Breast epithelium (tissue), 4 donors: Measurements from ENCODE around the gene C11orf98. TPM values are rescaled to one million over a fixed set of nuclear protein-coding genes. Genes with fewer than 3 reads are reported as not detected.

ENCODE experiments used
- DNase-seq, 2 donors: peaks; one replicate each; pipeline ENCODE4 v3.0.0-alpha.2; 2019; ENCODE audit warnings: low spot score in 2 of 2
- H3K27ac ChIP-seq, 2 donors: fragments of 200-600 bp; sonication (generic) in 1 of 2; one replicate each; pipeline ENCODE4 v1.5.1; 2016 to 2019; ENCODE audit warnings: mild to moderate bottlenecking in 1 of 2
- H3K27me3 ChIP-seq, 2 donors: fragments of 200-600 bp; sonication (generic) in 1 of 2; one replicate each; pipeline versions ENCODE4 v1.5.1 to v1.6.0; 2017 to 2019; ENCODE audit warnings: control low read depth in 1 of 2, mild to moderate bottlenecking in 1 of 2
- H3K36me3 ChIP-seq: fragments of 200-600 bp; one replicate; pipeline ENCODE4 v1.5.1; 2019
- H3K4me1 ChIP-seq, 2 donors: fragments of 200-600 bp; sonication (generic); one replicate each; pipeline ENCODE4 v1.5.1; 2016 to 2019; ENCODE audit warnings: control low read depth in 1 of 2
- H3K4me3 ChIP-seq, 3 donors: fragments of 200-600 bp; sonication (generic); 1 replicate in 2 of 3; 2 replicates in 1 of 3; pipeline ENCODE4 v1.5.1; 2016 to 2019; ENCODE audit warnings: mild to moderate bottlenecking in 3 of 3, moderate library complexity in 2 of 3
- H3K9me3 ChIP-seq, 2 donors: fragments of 200-600 bp; sonication (generic) in 1 of 2; one replicate each; pipeline ENCODE4 v1.5.1; 2016 to 2019; ENCODE audit warnings: control low read depth in 1 of 2
- POLR2A ChIP-seq: fragments of 450-650 bp; IDR thresholded peaks from one replicate; pipeline ENCODE4 v1.6.1; 2016; ENCODE audit warnings: antibody characterized with exemption, mild to moderate bottlenecking, moderate library complexity
- POLR2AphosphoS5 ChIP-seq, 3 donors: sonication (generic); formaldehyde crosslinking; IDR thresholded peaks; one replicate each; pipeline ENCODE4 v1.6.1; 2017; ENCODE audit warnings: antibody characterized with exemption in 3 of 3
- intact Hi-C: fragments of 100-400 bp; cut with DNase I; formaldehyde crosslinking; loops from one replicate; pipeline ENCODE4 v1.15.1; 2023; ENCODE audit warnings: low total_unique reads
- total RNA-seq, 3 donors: library from RNA; depleted of rRNA; stranded (reverse); fragments of >200 nt; gene quantifications; one replicate each; pipeline ENCODE4 v1.1.0, GENCODE V29; 2016
- TF ChIP-seq, protein P1 (sequence below), 3 donors: fragments of 450-650 bp; IDR thresholded peaks; one replicate each; pipeline ENCODE4 v1.5.1; 2016 to 2017; ENCODE audit warnings: antibody characterized with exemption in 3 of 3, mild to moderate bottlenecking in 3 of 3, moderate library complexity in 3 of 3

The C11orf98 gene
- total RNA-seq, 3 donors from 2014 or later: 22.9 to 42.9 (median 25.2) TPM

DNA sequence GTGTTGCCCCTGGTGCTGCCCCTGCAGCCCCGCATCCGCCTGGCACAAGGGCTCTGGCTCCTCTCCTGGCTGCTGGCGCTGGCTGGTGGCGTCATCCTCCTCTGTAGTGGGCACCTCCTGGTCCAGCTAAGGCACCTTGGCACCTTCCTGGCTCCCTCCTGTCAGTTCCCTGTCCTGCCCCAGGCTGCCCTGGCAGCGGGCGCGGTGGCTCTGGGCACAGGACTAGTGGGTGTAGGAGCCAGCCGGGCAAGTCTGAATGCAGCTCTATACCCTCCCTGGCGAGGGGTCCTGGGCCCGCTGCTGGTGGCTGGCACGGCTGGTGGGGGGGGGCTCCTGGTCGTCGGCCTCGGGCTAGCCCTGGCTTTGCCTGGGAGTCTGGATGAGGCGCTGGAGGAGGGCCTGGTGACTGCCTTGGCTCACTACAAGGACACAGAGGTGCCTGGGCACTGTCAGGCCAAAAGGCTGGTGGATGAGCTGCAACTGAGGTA is 51.7 kb downstream of the C11orf98 start:
- H3K9me3 ChIP-seq: no peaks in the 10 kb centered on the region
- H3K27ac ChIP-seq: peak overlapping the region; percentile 97 to 99
- peak overlapping the region; percentile 73 to 85 (median 85) for H3K4me3 ChIP-seq
- DNase-seq: peak in 1 of 2 donors; percentile 63
- intact Hi-C loops: no loop called here
- no peaks in the 10 kb centered on the region for H3K27me3 ChIP-seq
- H3K36me3 ChIP-seq: no peaks in the 10 kb centered on the region
- TF ChIP-seq, protein P1, sequence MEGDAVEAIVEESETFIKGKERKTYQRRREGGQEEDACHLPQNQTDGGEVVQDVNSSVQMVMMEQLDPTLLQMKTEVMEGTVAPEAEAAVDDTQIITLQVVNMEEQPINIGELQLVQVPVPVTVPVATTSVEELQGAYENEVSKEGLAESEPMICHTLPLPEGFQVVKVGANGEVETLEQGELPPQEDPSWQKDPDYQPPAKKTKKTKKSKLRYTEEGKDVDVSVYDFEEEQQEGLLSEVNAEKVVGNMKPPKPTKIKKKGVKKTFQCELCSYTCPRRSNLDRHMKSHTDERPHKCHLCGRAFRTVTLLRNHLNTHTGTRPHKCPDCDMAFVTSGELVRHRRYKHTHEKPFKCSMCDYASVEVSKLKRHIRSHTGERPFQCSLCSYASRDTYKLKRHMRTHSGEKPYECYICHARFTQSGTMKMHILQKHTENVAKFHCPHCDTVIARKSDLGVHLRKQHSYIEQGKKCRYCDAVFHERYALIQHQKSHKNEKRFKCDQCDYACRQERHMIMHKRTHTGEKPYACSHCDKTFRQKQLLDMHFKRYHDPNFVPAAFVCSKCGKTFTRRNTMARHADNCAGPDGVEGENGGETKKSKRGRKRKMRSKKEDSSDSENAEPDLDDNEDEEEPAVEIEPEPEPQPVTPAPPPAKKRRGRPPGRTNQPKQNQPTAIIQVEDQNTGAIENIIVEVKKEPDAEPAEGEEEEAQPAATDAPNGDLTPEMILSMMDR (IDR thresholded peaks at IDR 0.05): no peak
- no peak for TF ChIP-seq POLR2A
- no peak for TF ChIP-seq POLR2AphosphoS5 (IDR thresholded peaks at IDR 0.05)
- peaks cover 7% of the 10 kb centered on the region in 2 donors for H3K4me1 ChIP-seq

Other genes starting within 250 kb of the C11orf98 start
- gene SCGB1A1, start 246.2 kb downstream of the C11orf98 start, total RNA-seq: not detected
- gene AHNAK, start 118.4 kb downstream of the C11orf98 start, total RNA-seq: 1,000 to 10,000 TPM in 2 of 3 donors, 100 to 1,000 TPM in 1; 636 to 1,393 (median 1,040) TPM
- gene EEF1G, start 91.3 kb downstream of the C11orf98 start, total RNA-seq: 1,000 to 10,000 TPM; 1,312 to 1,961 (median 1,794) TPM
- gene TUT1, start 73.7 kb downstream of the C11orf98 start, total RNA-seq: 10 to 100 TPM in 2 of 3 donors, 1 to 10 TPM in 1; 7.7 to 12.1 (median 10.7) TPM
- 10 to 100 TPM; 61.3 to 92.8 (median 85.5) TPM for gene MTA2, start 63.3 kb downstream of the C11orf98 start, total RNA-seq
- 10 to 100 TPM; 34.7 to 58.7 (median 35.7) TPM for gene EML3, start 52.4 kb downstream of the C11orf98 start, total RNA-seq
- gene ROM1, start 52.0 kb downstream of the C11orf98 start, total RNA-seq: 10 to 100 TPM in 2 of 3 donors, 1 to 10 TPM in 1; 8.5 to 11.5 (median 11.0) TPM
- 10 to 100 TPM; 19.0 to 38.0 (median 29.6) TPM for gene B3GAT3, start 43.2 kb downstream of the C11orf98 start, total RNA-seq
- 100 to 1,000 TPM; 114 to 116 (median 116) TPM for gene GANAB, start 18.6 kb downstream of the C11orf98 start, total RNA-seq
- gene INTS5, start 11.9 kb downstream of the C11orf98 start, total RNA-seq: 10 to 100 TPM; 14.6 to 19.0 (median 18.4) TPM
- gene CSKMT, start 102 bp upstream of the C11orf98 start, total RNA-seq: 10 to 100 TPM in 1 of 3 donors, 1 to 10 TPM in 2; 5.4 to 16.1 (median 5.8) TPM
- 1 to 10 TPM; 7.4 to 9.8 (median 8.3) TPM for gene UQCC3, start 6.5 kb upstream of the C11orf98 start, total RNA-seq
- 1 to 10 TPM; 4.3 to 6.0 (median 5.6) TPM for gene LBHD1, start 7.1 kb upstream of the C11orf98 start, total RNA-seq
- gene UBXN1, start 13.9 kb upstream of the C11orf98 start, total RNA-seq: 100 to 1,000 TPM; 204 to 248 (median 239) TPM
- 10 to 100 TPM in 2 of 3 donors, 1 to 10 TPM in 1; 9.8 to 15.1 (median 13.6) TPM for gene LRRN4CL, start 24.3 kb upstream of the C11orf98 start, total RNA-seq
- 10 to 100 TPM; 40.2 to 58.4 (median 54.1) TPM for gene BSCL2, start 42.2 kb upstream of the C11orf98 start, total RNA-seq
- not detected for gene GNG3, start 42.5 kb upstream of the C11orf98 start, total RNA-seq
- gene HNRNPUL2, start 62.2 kb upstream of the C11orf98 start, total RNA-seq: 10 to 100 TPM; 22.3 to 24.5 (median 23.6) TPM
- 10 to 100 TPM; 19.2 to 26.2 (median 25.8) TPM for gene TTC9C, start 63.3 kb upstream of the C11orf98 start, total RNA-seq
- gene ZBTB3, start 89.0 kb upstream of the C11orf98 start, total RNA-seq: 1 to 10 TPM; 5.9 to 9.7 (median 9.0) TPM
- gene POLR2G, start 96.4 kb upstream of the C11orf98 start, total RNA-seq: 10 to 100 TPM; 54.2 to 80.6 (median 65.5) TPM
- gene TAF6L, start 106.2 kb upstream of the C11orf98 start, total RNA-seq: 10 to 100 TPM; 14.1 to 20.8 (median 20.5) TPM
- gene TMEM179B, start 122.2 kb upstream of the C11orf98 start, total RNA-seq: 10 to 100 TPM; 61.4 to 66.9 (median 64.9) TPM
- 10 to 100 TPM; 26.9 to 34.1 (median 29.8) TPM for gene TMEM223, start 126.8 kb upstream of the C11orf98 start, total RNA-seq
- gene NXF1, start 140.2 kb upstream of the C11orf98 start, total RNA-seq: 10 to 100 TPM; 74.9 to 89.3 (median 76.4) TPM
- 10 to 100 TPM; 30.8 to 42.3 (median 34.2) TPM for gene STX5, start 166.8 kb upstream of the C11orf98 start, total RNA-seq
- gene TEX54, start 167.6 kb upstream of the C11orf98 start, total RNA-seq: 1 to 10 TPM in 1 of 3 donors, not detected in 2; 1.6 TPM
- gene WDR74, start 174.4 kb upstream of the C11orf98 start, total RNA-seq: 10 to 100 TPM; 46.6 to 62.6 (median 48.7) TPM
- gene SLC3A2, start 215.7 kb upstream of the C11orf98 start, total RNA-seq: 100 to 1,000 TPM; 147 to 214 (median 171) TPM